Ascending aorta (tissue), 2 donors: ENCODE results near the gene CD6. TPM values are rescaled to one million over a fixed set of nuclear protein-coding genes. Genes with fewer than 3 reads are reported as not detected.

Experiments
- DNase-seq, 2 donors: peaks; one replicate each; pipeline ENCODE4 v3.0.0-alpha.2; 2019; ENCODE audit warnings: low spot score in 2 of 2
- H3K27ac ChIP-seq, 2 donors: fragments of 200-600 bp; sonication (generic); one replicate each; pipeline ENCODE4 v1.5.1; 2016 to 2017; ENCODE audit warnings: mild to moderate bottlenecking in 1 of 2
- H3K27me3 ChIP-seq: fragments of 200-600 bp; sonication (generic); one replicate; pipeline ENCODE4 v1.5.1; 2017
- H3K36me3 ChIP-seq, 2 donors: fragments of 200-600 bp; sonication (generic); one replicate each; pipeline ENCODE4 v1.5.1; 2016
- H3K4me1 ChIP-seq, 2 donors: fragments of 200-600 bp; sonication (generic); one replicate each; pipeline ENCODE4 v1.5.1; 2016 to 2017; ENCODE audit warnings: mild to moderate bottlenecking in 1 of 2
- H3K4me3 ChIP-seq, 2 donors: fragments of 200-600 bp; sonication (generic); one replicate each; pipeline ENCODE4 v1.5.1; 2016 to 2017; ENCODE audit warnings: mild to moderate bottlenecking in 1 of 2
- H3K9me3 ChIP-seq, 2 donors: fragments of 200-600 bp; sonication (generic); one replicate each; pipeline ENCODE4 v1.5.1; 2016
- CTCF ChIP-seq, 3 experiments: fragments of 200-600 bp in 2 of 3; fragments of 450-650 bp in 1 of 3; sonication (generic) in 2 of 3; IDR thresholded peaks; one replicate each; pipeline ENCODE4 v1.5.1; 2016 to 2019; ENCODE audit warnings: antibody characterized with exemption in 3 of 3, mild to moderate bottlenecking in 1 of 3, moderate library complexity in 1 of 3
- intact Hi-C: fragments of 100-400 bp; cut with DNase I; formaldehyde crosslinking; loops from one replicate; pipeline ENCODE4 v1.15.1; 2023
- total RNA-seq: library from RNA; depleted of rRNA; stranded (reverse); fragments of >200 nt; gene quantifications from one replicate; pipeline ENCODE4 v1.1.0, GENCODE V29; 2016

The CD6 gene
- total RNA-seq, 1 donor from 2014 or later = not detected

GRCh38 chr11:61065955-61066638, 94.6 kb downstream of the CD6 start:
- H3K9me3 ChIP-seq = no peaks in the 10 kb centered on the region
- no peak overlapping the region for H3K4me3 ChIP-seq
- no peaks in the 10 kb centered on the region for H3K36me3 ChIP-seq
- no peaks in the 10 kb centered on the region for H3K4me1 ChIP-seq
- no peak for TF ChIP-seq CTCF (IDR thresholded peaks at IDR 0.05)
- H3K27me3 ChIP-seq = no peaks in the 10 kb centered on the region
- peak in 1 of 2 donors; percentile 37 for DNase-seq
- intact Hi-C loops = no loop called here
- H3K27ac ChIP-seq = no peak overlapping the region

- no peak for TF ChIP-seq CTCF (IDR thresholded peaks at IDR 0.05)
- peak in 1 of 2 donors; percentile 55 for DNase-seq
- no peaks in the 10 kb centered on the region for H3K9me3 ChIP-seq
- H3K4me3 ChIP-seq = no peak overlapping the region
- no peaks in the 10 kb centered on the region for H3K27me3 ChIP-seq
- H3K27ac ChIP-seq = no peak overlapping the region
- H3K36me3 ChIP-seq = no peaks in the 10 kb centered on the region
- H3K4me1 ChIP-seq = no peaks in the 10 kb centered on the region
- intact Hi-C loops = no loop called here
These were observed 95.2 kb downstream of the CD6 start for GRCh38 chr11:61066645-61067044.

GRCh38 chr11:61067782-61068446, 96.4 kb downstream of the CD6 start:
- DNase-seq = peak in 1 of 2 donors; percentile 55

GRCh38 chr11:61068581-61068980, 97.1 kb downstream of the CD6 start:
- TF ChIP-seq CTCF (IDR thresholded peaks at IDR 0.05) = no peak
- intact Hi-C loops = no loop called here
- H3K9me3 ChIP-seq = no peaks in the 10 kb centered on the region
- no peaks in the 10 kb centered on the region for H3K4me1 ChIP-seq
- peak in 1 of 2 donors; percentile 39 for DNase-seq
- no peaks in the 10 kb centered on the region for H3K36me3 ChIP-seq
- H3K4me3 ChIP-seq = no peak overlapping the region
- H3K27me3 ChIP-seq = no peaks in the 10 kb centered on the region
- H3K27ac ChIP-seq = no peak overlapping the region

More at GRCh38 chr11:61067782-61068446, 96.4 kb downstream of the CD6 start:
- Histone ChIP-seq H3K36me3 (no peaks in the 10 kb centered on the region), H3K9me3 (no peaks in the 10 kb centered on the region), H3K4me1 (no peaks in the 10 kb centered on the region), H3K27ac (no peak overlapping the region), H3K4me3 (no peak overlapping the region), H3K27me3 (no peaks in the 10 kb centered on the region)
- TF ChIP-seq CTCF (IDR thresholded peaks at IDR 0.05) = no peak
- intact Hi-C loops = no loop called here

- DNase-seq = no peak
- H3K27me3 ChIP-seq = no peaks in the 10 kb centered on the region
- no peaks in the 10 kb centered on the region for H3K9me3 ChIP-seq
- intact Hi-C loops = no loop called here
- no peak for TF ChIP-seq CTCF (IDR thresholded peaks at IDR 0.05)
- no peaks in the 10 kb centered on the region for H3K36me3 ChIP-seq
- H3K4me3 ChIP-seq = no peak overlapping the region
- H3K27ac ChIP-seq = no peak overlapping the region
- no peaks in the 10 kb centered on the region for H3K4me1 ChIP-seq
These were observed 97.9 kb downstream of the CD6 start for GRCh38 chr11:61069427-61069826.

Other genes starting within 250 kb of the CD6 start
- gene MS4A18, start 247.0 kb upstream of the CD6 start, total RNA-seq = not detected
- gene MS4A15, start 214.8 kb upstream of the CD6 start, total RNA-seq = not detected
- gene MS4A10, start 186.3 kb upstream of the CD6 start, total RNA-seq = not detected
- 16.0 TPM for gene CCDC86, start 129.6 kb upstream of the CD6 start, total RNA-seq
- gene PTGDR2, start 115.7 kb upstream of the CD6 start, total RNA-seq = not detected
- not detected for gene ZP1, start 104.1 kb upstream of the CD6 start, total RNA-seq
- 61.6 TPM for gene PRPF19, start 65.1 kb upstream of the CD6 start, total RNA-seq
- gene TMEM109, start 57.5 kb upstream of the CD6 start, total RNA-seq = 238 TPM
- gene TMEM132A, start 47.2 kb upstream of the CD6 start, total RNA-seq = 18.9 TPM
- gene SLC15A3, start 19.5 kb upstream of the CD6 start, total RNA-seq = 27.1 TPM
- gene CD5, start 130.8 kb downstream of the CD6 start, total RNA-seq = 1.3 TPM
- gene VPS37C, start 189.7 kb downstream of the CD6 start, total RNA-seq = 25.8 TPM
- gene PGA3, start 231.8 kb downstream of the CD6 start, total RNA-seq = 26.8 TPM